ENCODE measurements around the gene RPP14.
A peak's percentile ranks its signal among the peaks of the same experiment; 100 is the strongest.
"Not testable (repeated sequence)": the region's sequence is repeated elsewhere in the genome, so short reads cannot be mapped to it uniquely, and the experiment has no call there.

RPP14 gene

GRCh38 chr3:58261954-58262666 lies 43.9 kb upstream of the RPP14 start:
- no peak for DNase-seq (ENCODE audit: low read depth)
- TF ChIP-seq, protein P1, sequence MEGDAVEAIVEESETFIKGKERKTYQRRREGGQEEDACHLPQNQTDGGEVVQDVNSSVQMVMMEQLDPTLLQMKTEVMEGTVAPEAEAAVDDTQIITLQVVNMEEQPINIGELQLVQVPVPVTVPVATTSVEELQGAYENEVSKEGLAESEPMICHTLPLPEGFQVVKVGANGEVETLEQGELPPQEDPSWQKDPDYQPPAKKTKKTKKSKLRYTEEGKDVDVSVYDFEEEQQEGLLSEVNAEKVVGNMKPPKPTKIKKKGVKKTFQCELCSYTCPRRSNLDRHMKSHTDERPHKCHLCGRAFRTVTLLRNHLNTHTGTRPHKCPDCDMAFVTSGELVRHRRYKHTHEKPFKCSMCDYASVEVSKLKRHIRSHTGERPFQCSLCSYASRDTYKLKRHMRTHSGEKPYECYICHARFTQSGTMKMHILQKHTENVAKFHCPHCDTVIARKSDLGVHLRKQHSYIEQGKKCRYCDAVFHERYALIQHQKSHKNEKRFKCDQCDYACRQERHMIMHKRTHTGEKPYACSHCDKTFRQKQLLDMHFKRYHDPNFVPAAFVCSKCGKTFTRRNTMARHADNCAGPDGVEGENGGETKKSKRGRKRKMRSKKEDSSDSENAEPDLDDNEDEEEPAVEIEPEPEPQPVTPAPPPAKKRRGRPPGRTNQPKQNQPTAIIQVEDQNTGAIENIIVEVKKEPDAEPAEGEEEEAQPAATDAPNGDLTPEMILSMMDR (IDR thresholded peaks at IDR 0.05; ENCODE audit: insufficient read depth, low read depth, low read length, missing control alignments), result no peak
- no peak overlapping the region for H3K4me3 ChIP-seq (ENCODE audit: low read length)

- no peak overlapping the region for H3K4me3 ChIP-seq (ENCODE audit: low read length)
- TF ChIP-seq, protein P1 (IDR thresholded peaks at IDR 0.05; ENCODE audit: insufficient read depth, low read depth, low read length, missing control alignments), result no peak
- no peak for DNase-seq (ENCODE audit: low read depth)
Measured at GRCh38 chr3:58266577-58266976, 39.5 kb upstream of the RPP14 start.

DNA sequence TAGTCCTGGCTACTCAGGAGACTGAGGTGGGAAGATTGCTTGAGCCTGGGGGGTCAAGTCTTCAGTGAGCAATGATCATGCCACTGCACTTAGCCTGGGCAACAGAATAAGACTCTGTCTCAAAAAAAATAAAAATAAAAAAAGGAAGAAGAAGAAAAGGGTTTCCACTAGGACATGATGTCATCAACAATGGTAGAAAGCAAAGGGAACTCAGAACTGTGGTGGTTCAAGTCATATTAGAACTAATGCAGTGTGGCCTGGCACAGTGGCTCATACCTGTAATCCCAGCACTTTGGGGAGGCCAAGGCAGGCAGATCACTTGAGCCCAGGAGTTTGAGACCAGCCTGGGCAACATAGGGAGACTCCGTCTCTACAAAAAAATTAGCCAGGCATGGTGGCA lies 38.5 kb upstream of the RPP14 start:
- not testable (repeated sequence) for H3K4me3 ChIP-seq (ENCODE audit: low read length); DNase-seq (ENCODE audit: low read depth)

DNA sequence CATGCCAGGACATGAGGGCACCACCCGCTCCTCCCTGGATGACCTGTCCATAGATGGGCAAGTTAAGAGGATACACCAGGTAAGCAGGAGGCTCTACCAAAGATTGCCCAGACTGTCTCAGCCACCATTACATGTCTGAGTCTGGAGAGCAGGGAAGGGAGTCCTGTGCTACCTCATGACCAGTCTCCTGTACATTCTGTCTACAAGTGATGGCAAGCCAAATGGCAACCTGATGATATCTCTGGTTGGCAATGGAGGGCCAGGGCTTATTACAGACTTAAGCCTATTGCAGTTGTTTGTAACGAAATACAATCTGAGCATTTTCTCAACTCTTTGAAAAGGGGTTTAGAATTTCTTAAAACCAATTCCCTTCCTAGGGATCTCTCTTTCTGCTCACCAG lies 36.7 kb upstream of the RPP14 start:
- TF ChIP-seq, protein P1 (IDR thresholded peaks at IDR 0.05; ENCODE audit: insufficient read depth, low read depth, low read length, missing control alignments), result no peak
- DNase-seq (ENCODE audit: low read depth), result no peak
- no peak overlapping the region for H3K4me3 ChIP-seq (ENCODE audit: low read length)

GRCh38 chr3:58270485-58270884 lies 35.6 kb upstream of the RPP14 start:
- TF ChIP-seq, protein P1 (IDR thresholded peaks at IDR 0.05; ENCODE audit: insufficient read depth, low read depth, low read length, missing control alignments), result no peak
- no peak overlapping the region for H3K4me3 ChIP-seq (ENCODE audit: low read length)

GRCh38 chr3:58271901-58272501 lies 34.0 kb upstream of the RPP14 start:
- peak; percentile 67 for DNase-seq (ENCODE audit: low read depth)
- no peak overlapping the region for H3K4me3 ChIP-seq (ENCODE audit: low read length)
- TF ChIP-seq, protein P1 (IDR thresholded peaks at IDR 0.05; ENCODE audit: insufficient read depth, low read depth, low read length, missing control alignments), result no peak

More at GRCh38 chr3:58270485-58270884, 35.6 kb upstream of the RPP14 start:
- DNase-seq (ENCODE audit: low read depth), result no peak

DNA sequence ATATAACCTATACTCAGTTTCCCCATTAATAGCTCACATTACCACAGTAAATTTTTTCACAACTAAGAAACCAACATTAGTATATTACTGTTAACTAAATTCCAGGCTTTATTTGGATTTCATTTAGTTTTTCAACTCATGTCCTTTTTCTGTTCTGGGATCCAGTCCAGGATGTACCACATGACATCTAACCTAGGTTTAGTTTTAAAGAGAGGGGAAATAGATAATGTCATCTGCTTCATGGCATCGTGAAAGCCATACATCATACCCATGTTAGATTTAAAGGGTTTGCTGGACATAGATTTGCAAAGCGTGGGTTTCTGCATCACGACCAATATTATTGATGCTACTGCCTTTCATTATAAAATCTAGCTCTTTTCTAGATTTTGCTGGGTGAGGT lies 33.2 kb upstream of the RPP14 start:
- no peak for DNase-seq (ENCODE audit: low read depth)
- H3K4me3 ChIP-seq (ENCODE audit: low read length), result no peak overlapping the region
- TF ChIP-seq, protein P1 (IDR thresholded peaks at IDR 0.05; ENCODE audit: insufficient read depth, low read depth, low read length, missing control alignments), result no peak

- not testable (repeated sequence) for DNase-seq (ENCODE audit: low read depth); H3K4me3 ChIP-seq (ENCODE audit: low read length)
Measured at GRCh38 chr3:58273362-58273761, 32.7 kb upstream of the RPP14 start.
